T-helper 2 cell treated with Interferon-gamma antibody and Interleukin-4, amounts not matched to agents 100 ng/mL and 5 ng/mL, for 36 hours (primary cell): Measurements from ENCODE around the gene TOMM7. TPM values are rescaled to one million over a fixed set of nuclear protein-coding genes. Genes with fewer than 3 reads are reported as not detected.
"Not testable (repeated sequence)": the region's sequence is repeated elsewhere in the genome, so short reads cannot be mapped to it uniquely, and the experiment has no call there.

ENCODE experiments used
- intact Hi-C: fragments of 100-400 bp; cut with micrococcal nuclease; formaldehyde crosslinking; loops from one replicate; pipeline ENCODE4 v1.15.1; 2023
- total RNA-seq: library from RNA; stranded (reverse); gene quantifications from 2 replicates; pipeline ENCODE4 v1.2.3, GENCODE V29; 2022

Gene TOMM7
- total RNA-seq, 1 donor from 2014 or later = 264 TPM

- intact Hi-C loops = not testable (repeated sequence)
Measured at GRCh38 chr7:22790640-22791039, 32.0 kb downstream of the TOMM7 start.

GRCh38 chr7:22787951-22788350 is 34.7 kb downstream of the TOMM7 start:
- intact Hi-C loops = no loop called here

DNA sequence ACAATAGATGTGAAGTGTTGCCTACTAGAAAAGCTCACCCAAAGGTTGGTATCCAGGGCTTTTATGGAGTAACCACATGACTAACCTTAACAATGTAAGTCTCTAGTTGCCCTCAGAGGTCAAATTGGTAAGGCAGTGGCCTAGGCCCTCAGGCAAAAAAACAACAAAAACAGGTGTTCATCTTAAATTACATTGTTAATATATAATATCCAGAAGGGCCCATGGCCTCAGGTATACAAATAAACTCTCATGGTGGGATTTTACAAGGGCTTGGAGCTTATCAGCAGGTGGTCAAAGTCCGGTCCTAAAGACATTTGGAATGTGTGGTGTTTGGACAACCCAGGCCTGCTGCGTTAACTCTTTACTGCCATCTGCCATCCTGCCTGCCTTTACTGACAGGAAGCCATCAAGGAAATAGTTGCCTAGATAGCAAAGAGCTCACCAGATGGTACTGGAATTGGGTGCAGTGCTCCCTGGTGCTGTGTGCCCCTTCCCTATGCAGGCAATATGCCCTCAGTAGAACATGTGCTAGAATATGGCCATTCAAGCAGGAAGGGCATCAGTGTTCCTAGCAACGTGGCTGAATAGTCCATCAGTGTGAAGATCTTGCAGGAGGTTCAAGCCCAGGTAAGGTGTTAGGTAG is 36.2 kb downstream of the TOMM7 start:
- intact Hi-C loops = no loop called here

DNA sequence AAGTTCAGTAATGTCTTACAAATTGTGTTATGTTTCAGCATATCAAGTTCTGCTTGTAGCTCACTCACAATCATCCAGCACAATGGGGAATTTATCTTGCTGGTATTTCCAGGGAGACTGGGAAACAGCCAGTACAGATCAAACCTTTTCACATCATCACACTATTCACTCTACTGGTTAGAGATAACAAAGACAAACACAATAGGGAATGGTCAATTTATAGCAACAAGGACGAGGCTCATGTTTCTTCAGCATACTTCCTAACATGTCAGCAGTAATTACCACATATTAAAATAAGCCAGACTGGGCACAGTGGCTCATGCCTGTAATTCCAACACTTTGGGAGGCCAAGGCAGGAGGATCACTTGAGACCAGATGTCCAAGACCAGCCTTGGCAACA is 38.3 kb downstream of the TOMM7 start:
- intact Hi-C loops = loop anchor here (5.0 kb wide), 1 partner anchor 127 kb away; no protein-coding TSS in a partner anchor

- intact Hi-C loops = loop anchor here (2.0 to 5.0 kb wide), 2 partner anchors 126 to 271 kb away; no protein-coding TSS in a partner anchor
Measured at GRCh38 chr7:22783421-22783820, 39.2 kb downstream of the TOMM7 start.

- intact Hi-C loops = loop anchor here (1.0 to 5.0 kb wide), 4 partner anchors 54 to 272 kb away; no protein-coding TSS in a partner anchor
Measured at GRCh38 chr7:22782616-22783232, 39.9 kb downstream of the TOMM7 start.

- intact Hi-C loops = loop anchor here (5.0 kb wide), 1 partner anchor 124 kb away; no protein-coding TSS in a partner anchor
Measured at GRCh38 chr7:22781230-22781711, 41.4 kb downstream of the TOMM7 start.

GRCh38 chr7:22779730-22780323 is 42.8 kb downstream of the TOMM7 start:
- intact Hi-C loops = loop anchor here (5.0 kb wide), 1 partner anchor 123 kb away; no protein-coding TSS in a partner anchor

- intact Hi-C loops = no loop called here
Measured at GRCh38 chr7:22776964-22777363, 45.7 kb downstream of the TOMM7 start.

- intact Hi-C loops = no loop called here
Measured at GRCh38 chr7:22772885-22773284, 49.8 kb downstream of the TOMM7 start.

GRCh38 chr7:22771872-22772228 is 50.8 kb downstream of the TOMM7 start:
- intact Hi-C loops = no loop called here

DNA sequence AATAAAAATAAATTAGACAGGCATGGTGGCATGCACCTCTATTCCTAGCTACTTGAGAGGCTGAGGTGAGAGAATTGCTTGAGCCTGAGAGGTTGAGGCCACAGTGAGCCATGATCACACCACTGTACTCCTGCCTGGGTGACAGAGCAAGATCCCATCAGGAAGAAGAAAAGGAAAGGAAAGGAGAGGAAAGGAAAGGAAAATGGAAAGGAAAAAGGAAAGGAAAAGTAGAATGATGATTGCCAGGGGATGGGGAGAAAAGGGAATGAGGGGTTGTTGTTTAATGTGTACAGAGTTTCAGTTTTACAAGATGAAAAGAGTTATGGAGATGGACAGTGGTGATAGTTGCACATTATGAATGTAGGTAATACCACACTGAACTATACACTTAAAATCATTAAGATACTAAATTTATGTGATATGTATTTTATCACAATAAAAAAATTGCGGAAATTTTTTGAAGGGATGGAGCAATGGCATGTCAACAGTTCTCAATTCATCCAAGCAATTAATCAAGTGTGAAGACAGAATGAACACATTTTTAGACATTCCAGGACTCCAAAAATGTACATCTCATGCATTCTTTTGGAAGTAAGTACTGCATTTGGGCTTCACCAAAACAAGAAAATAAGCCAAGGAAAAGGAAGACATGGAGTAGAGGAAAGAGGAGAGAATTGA is 51.3 kb downstream of the TOMM7 start:
- intact Hi-C loops = no loop called here

DNA sequence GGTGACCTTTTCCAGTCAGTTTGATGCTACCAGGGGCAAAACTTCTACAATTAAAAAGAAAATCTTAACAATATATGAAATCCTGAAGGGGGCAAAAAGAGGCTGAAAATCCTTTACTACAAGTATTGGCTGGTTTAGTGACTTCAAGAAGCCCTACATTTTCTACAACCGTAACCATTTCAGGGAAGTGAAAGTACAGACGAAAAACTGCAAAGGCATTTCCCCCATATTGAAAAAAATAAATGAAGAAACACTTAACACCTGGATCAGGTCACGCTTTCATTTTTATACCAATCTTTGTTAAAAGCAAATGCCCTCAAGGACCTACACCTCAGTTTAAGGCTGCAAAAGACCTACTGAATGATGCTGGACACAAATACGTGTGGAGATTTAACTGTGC is 57.0 kb downstream of the TOMM7 start:
- intact Hi-C loops = no loop called here

Other genes starting within 250 kb of the TOMM7 start
- gene IL6, start 95.6 kb downstream of the TOMM7 start, total RNA-seq = 0.66 TPM in 1 of 2 replicates, not detected in the other
- gene HYCC1, start 191.3 kb upstream of the TOMM7 start, total RNA-seq = 89.8 and 93.5 TPM in 2 replicates